HG02852 (cell line): ENCODE data around the gene HECTD1.
"Not testable (repeated sequence)": the region's sequence is repeated elsewhere in the genome, so short reads cannot be mapped to it uniquely, and the experiment has no call there.

ENCODE experiments used
- ATAC-seq: cut with Tn5 transposase; IDR thresholded peaks from one replicate; pipeline ENCODE4 v1.9.1; 2021; ENCODE audit warnings: mild to moderate bottlenecking, moderate library complexity; ENCODE audit not compliant: unreplicated experiment

HECTD1 gene

DNA sequence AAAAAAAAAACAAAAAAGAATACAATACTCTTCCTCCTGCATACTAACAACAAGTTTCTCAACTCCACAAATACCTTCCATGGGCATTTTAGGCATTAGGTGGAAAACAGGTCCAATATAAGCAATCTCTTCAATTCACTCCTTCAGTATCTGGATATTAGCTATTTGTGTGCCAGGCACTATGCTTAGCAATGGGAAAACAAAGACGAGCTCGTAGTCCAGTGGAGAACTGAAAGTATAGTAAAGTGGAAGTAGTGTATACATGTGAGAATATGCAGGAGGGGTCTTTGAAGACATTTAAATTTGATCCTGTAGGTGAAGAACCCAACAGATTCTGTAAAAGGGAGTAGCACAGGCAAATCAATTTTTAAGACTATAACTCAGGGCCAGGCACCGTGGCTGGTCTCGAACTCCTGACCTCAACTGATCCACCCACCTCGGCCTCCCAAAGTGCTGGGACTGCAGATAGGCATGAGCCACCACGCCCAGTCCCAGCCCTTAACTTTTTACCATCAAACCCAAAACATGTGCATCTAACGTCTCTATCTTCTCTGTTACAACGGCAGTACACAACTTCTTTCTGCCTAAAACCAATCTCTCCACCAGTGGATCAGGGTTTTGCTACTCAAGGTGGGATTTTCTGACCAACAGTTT lies 10.6 kb downstream of the HECTD1 start:
- ATAC-seq = no peak

DNA sequence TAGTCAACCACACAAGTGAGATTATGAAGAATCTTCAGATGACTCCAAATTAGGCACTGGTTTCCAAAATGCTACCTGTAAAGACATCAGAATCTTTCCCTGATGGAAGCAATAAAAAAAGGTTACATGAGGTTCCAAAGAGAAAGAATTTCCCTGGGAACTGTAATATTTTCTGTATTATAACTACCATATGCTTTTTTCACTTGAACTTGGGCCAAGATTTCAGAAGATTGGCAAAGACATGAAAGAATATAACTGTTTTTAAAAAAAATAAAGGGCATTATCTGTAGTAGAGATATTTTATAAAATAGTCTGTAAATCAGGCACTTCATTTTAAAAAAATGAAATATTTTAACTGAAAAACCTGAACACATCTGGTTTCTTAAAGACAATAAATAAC lies 12.9 kb downstream of the HECTD1 start:
- ATAC-seq = no peak

DNA sequence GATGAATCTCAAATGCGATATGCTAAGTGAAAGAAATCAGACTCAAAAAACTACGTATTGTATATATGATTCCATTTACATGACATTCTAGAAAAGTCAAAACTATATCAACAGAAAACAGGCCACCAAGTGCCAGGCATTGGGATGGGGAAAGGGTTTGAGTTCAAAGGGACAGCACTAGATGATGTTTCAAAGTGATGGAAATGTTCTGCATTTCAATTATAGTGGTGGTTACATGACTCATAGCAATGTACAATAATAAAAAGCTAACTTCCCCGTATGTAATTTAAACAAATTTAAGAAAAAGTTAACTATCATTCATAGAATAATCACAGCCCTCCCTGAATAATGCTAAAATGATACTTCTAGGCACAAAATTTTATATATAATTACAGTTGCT lies 13.5 kb downstream of the HECTD1 start:
- no peak for ATAC-seq

DNA sequence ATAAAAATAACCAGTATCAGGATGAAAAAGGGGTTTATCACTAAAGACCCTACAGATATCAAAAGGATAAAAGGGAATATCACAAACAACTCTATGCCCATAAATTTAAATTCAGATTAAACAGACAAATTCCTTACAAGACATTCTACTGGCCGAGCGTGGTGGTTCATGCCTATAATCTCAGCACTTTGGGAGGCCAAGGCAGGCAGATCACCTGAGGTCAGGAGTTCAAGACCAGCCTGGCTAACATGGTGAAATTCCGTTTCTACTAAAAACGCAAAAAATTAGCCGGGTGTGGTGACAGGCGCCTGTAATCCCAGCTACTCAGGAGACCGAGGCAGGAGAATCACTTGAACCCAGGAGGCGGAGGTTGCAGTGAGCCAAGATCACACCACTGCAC lies 15.0 kb downstream of the HECTD1 start:
- ATAC-seq = not testable (repeated sequence)

DNA sequence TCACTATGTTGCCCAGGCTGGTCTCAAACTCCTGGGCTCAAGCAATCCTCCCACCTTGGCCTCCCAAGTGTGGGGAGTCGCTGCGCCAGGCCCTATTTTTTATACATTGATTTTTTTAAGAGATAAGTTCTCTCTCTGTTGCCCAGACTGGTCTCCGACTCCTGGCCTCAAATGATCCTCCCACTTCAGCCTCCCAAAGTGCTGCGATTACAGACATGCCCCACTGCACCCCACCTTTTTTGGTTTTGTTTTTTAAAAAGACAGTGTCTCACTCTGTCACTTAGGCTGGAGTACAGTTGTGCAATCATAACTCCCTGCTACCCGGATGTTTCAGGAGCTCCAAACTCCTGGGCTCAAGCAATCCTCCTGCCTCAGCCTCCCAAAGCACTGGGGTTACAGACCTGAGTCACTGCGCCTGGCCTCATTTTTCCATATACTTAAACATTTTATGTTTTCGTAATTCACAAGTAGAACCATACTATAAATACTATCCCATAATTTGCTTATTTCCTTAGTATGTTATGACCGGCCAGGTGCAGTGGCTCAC lies 16.8 kb downstream of the HECTD1 start:
- no peak for ATAC-seq

DNA sequence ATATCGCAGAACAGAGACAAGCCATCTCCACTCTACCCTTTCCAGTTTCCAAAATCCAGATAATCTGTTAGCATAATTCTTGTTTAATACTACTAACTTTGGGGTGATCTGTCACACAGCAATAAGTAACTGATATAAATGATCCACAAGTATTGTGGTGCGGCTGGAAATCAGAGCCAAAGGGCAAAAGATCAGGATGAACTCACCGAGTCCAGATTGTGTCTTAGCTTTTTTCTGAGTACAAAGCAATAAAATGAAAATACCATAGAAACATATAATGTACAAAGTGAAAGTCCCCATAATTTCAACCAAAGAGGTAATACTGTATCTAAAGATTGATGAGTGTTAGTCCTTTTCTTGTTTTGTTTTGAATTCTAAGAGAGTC lies 17.4 kb downstream of the HECTD1 start:
- ATAC-seq = no peak

DNA sequence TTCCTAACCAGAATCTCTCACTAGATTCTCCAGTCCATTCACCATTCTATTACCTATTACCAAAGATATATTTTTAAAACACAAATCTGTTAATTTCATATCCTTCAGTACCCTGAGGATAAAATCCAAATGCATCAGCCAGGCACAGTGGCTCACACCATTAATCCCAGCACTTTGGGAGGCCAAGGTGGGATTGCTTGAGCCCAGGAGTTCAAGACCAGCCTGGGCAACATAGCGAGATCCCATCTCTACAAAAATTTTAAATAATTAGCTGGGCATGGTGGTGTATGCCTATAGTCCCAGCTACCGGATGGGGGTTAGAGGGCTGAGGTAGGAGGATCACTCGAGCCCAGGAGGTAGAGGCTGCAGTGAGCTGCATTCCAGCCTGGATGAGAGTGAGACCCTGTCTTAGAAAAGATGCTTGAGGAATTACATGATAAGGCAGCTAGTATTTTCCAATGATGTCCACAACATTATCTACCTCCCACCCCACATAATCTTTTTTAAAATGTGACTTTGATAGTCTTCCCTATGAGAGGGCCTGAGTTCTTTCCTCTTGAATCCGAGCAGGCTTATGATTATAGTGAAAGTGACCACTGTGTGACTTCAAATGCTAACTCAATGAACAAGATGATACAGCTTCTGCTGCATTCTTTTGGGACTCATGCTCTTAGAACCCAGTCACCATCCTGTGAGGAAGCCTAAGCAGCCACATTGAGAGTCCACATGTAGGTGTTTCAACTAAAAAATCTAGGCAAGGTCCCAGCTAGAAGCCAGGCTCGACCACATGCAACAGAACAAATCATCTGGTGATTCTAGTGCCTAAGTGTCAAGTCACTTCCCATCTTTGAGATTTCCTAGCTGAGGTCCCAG lies 18.0 kb downstream of the HECTD1 start:
- no peak for ATAC-seq

DNA sequence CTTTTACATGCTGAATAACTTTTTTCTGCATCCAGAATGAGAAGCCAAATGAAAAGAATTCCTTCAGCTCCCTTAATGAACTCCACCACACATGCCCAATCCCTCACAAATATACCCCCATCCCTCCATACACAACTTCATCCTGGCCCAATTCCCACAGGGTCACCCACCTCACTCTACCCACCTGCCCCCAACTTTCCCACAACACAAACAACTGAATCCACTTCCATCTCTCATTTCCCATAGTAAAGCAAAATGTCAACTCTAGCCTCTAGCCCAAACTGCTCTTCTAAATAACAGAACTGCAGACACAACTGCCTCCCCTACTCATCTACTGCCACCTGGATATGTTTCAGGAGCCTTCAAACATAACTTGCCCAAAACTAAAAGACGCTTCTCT lies 18.8 kb downstream of the HECTD1 start:
- ATAC-seq = no peak

DNA sequence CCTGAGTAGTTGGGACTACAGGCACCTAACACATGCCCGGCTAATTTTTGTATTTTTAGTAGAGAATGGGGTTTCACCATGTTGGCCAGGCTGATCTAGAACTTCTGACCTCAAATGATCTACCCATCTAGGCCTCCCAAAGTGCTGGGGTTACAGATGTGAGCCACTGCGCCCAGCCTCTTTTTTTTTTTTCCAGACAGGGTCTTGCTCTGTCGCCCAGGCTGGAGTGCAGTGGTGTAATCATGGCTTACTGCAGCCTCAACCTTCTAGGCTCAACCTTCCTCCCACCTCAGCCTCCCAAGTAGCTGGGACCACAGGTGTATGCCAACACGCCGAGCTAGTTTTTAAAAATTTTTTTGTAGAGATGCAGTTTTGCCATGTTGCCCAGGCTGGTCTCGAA lies 25.6 kb downstream of the HECTD1 start:
- ATAC-seq = not testable (repeated sequence)

DNA sequence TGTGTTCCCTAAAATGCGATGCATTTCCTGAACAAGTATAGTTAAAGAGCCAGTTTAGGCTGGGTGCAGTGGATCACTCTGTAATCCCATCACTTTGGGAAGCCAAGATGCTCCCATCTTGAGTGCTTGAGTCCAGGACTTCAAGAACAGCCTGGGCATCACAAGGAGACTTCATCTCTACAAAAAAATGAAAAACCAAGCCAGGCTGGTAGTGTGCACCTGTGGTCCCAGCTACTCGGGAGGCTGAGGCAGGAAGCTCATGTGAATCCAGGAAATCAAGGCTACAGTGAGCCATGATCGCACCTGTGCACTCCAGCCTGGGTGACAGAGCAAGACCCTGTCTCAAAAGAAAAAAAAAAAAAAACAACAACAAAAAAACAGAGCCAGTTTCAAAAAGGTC lies 26.3 kb downstream of the HECTD1 start:
- no peak for ATAC-seq

DNA sequence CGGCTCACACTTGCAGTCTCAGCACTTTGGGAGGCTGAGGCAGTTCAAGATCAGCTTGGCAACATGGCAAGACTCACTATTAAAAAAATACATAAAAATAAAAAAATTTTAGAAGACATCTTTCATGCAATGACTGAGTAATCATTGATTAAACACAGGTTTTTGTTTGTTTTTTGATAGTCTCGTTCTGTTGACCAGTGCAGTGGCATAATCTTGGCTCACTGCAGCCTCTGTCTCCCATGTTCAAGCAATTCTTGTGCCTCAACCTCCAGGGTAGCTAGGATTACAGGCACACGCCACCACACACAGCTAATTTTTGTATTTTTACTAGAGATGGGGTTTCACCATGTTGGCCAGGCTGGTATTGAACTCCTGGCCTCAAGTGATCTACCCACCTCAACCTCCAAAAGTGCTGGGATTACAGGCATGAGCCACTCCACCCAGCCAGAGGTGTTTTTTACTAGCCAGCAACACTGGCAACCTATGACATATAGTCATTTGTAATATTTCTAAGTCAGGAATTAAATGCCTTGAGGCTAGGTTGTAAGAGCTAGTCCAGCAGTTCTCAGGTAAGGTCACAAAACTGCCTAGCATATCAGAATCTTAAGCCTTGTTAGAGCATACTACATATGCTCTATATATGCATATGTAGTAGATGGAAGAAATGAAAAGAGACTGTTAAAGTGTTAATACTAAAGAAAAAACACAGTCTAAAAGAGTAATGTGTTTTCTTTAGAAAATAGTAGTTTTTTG lies 27.1 kb downstream of the HECTD1 start:
- ATAC-seq = no peak

DNA sequence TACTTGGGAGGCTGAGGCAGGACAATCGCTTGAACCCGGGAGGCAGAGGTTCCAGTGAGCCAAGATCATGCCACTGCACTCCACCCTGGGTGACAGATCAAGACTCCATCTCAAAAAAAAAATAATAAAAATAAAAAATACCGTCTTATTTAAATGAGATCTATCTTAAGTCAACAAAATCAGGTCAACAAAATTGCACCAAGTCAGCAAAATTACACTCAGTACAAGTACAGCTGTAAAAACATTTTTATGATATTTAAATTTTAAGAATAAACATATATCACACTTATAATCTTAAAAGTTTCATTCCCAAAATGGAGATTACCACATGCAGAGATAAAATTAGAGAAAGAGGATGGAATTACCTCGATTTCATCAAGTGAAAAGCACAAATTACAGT lies 33.2 kb downstream of the HECTD1 start:
- no peak for ATAC-seq

DNA sequence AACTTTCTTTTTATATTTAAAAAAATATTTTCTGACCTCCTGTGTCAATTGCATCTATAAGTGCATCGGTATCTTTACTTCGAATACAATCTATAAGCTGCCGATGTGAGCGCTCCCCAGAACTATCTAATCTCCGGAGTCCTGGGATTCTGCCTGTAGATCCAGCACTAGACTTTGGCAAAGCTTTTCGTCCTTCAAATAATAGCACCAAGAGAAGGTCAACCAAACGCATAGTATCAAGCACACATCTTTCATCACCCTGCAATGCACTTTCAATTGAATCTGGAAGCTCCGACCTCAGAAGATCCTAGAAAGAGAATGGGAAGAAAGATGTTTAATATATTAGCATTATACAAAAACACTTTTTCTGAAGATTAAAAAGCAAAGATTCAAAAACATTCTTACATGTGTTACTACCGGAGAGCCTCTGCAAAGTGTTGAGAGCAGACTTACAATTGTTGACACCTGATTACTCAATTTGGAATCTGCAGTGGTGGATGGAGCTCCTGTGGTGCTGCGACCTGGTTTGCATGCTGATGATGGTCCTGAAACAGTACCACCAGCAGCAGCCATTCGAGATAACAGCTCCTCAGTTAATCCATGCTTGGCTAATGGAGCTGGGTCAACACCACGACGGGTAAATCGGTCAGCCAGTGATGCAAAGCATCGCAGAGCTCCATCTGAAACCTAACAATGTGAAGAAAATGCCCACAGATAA lies 34.3 kb downstream of the HECTD1 start:
- no peak for ATAC-seq

DNA sequence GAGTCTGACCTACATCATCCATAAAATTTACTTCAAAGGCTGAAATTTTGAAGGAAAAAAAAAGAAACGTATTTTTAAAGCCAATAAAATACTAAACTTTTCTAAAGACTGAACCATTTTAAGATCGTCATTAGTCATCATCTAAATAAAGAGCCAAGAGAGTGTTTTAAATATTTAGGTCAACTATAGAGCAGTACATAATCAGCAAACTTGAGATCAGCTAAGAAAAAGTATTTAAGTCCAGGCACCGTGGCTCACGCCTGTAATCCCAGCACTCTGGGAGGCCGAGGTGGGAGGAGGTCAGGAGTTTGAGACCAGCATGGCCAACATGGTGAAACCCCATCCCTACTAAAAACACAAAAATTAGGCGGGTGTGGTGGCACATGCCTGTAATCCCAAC lies 35.5 kb downstream of the HECTD1 start:
- ATAC-seq = no peak

DNA sequence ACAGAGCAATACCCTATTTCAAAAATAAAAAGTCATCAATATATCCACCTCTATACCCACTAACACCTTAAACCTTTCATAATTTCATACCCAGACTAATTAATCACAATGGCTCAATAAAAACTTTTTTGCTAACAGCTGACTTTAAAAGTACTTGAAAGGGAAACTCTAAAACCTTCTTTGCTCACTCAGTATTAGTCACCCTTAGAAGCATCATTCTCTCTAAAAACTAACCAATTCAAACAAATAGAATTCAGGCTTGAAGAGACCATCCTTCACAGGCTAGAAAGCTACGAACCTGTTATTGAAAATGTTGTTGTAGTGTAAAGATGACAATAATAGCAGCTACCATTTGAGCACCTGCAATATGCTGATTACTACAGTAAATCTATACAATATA lies 37.2 kb downstream of the HECTD1 start:
- no peak for ATAC-seq

DNA sequence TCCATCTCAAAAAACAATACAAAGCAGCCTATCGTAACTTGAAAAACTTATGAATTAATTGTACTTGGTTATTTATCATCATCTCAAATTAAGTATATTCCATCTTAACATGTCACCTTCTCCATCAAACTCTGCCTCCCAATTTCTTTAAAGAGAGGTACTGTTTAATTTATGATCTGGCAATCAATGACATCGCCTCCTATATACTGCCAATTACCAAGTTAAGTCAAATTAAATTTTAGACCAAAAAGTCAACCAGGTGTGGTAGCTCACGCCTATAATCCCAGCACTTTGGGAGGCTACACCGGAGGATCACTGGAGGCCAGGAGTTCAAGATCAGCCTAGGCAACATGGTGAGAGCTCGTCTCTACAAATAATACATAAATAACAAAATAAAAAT lies 37.7 kb downstream of the HECTD1 start:
- no peak for ATAC-seq

DNA sequence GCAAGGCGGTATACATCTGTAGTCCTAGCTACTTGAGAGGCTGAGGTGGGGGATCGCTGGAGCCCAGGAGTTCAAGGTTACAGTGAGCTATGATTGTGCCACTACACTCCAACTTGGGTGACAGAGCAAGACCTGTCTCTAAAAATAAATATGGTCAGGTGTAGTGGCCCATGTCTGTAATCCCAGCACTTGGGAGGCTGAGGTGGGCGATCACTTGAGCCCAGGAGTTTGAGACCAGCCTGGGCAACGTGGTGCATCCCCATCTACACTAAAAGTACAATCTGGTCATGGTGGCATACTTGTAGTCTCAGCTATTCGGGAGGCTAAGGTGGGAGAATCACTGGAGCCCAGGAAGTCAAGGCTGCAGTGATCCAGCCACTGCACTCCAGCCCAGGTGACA lies 40.6 kb downstream of the HECTD1 start:
- ATAC-seq = no peak

DNA sequence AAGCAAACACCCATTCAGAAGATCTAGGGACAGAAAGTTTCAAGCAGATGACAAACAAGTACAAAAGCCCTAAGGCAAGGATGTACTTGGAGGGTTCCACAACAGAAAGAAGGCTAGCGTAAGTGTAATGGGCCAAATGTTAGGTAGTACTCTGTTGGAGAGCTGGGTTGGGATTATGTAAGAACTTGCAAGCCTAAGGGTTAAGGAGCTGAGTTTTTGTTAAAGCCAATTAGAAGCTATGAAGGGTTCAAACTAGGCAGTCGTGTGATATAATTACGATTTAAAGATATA lies 41.4 kb downstream of the HECTD1 start:
- ATAC-seq = no peak

DNA sequence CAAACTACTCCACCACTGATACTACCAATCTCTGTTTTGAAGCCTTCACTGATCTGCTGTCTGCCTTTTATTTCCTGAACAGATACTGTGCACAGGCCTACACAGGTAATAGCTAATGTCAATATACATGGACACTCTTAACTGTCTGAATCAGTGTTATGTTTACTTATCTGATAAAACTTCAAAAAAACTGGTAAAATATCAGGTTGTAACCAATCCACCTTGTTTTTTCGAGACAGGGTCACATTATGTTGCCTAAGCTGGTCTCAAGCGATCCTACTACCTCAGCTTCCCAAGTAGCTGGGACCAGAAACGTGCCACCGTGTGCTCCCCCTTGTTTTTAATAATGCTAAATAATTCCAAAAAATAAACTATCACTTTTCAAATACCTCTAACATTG lies 43.5 kb downstream of the HECTD1 start:
- ATAC-seq = no peak

DNA sequence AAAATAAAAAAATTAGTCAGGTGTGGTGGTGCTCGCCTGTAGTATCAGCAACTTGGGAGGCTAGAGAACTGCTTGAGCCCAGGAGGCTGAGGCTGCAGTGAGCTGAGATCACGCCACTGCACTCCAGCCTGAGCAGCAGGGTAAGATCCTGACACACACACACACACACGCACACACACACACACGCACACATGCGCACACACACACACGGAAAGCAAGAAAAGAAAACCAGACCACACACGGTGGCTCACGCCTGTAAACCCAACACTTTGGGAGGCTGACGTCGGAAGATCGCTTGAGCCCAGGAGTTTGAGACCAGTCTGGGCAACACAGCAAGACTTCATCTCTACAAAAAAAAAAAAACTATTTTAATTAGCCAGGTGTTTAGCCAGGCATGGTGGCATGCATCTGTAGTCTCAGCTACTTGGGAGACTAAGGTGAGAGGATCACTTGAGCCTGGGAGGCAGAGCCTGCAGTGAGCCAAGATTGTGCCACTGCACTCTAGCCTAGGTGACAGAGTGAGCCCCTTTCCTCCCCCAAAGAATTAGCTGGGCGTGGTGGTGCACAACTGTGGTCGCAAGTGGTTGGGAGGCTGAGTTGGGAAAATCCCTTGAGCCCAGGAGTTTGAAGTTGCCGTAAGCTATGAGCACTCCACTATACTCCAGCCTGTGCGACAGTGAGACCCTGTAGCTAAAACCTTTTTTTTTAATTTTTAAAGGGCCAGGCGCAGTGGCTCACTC lies 44.5 kb downstream of the HECTD1 start:
- no peak for ATAC-seq
